HK-2 (cell line): ENCODE measurements around the gene PEAK1.

Experiments used
- DNase-seq: peaks from one replicate; pipeline ENCODE4 v3.0.0-alpha.2; 2018; ENCODE audit not compliant: unreplicated experiment

PEAK1 gene

DNA sequence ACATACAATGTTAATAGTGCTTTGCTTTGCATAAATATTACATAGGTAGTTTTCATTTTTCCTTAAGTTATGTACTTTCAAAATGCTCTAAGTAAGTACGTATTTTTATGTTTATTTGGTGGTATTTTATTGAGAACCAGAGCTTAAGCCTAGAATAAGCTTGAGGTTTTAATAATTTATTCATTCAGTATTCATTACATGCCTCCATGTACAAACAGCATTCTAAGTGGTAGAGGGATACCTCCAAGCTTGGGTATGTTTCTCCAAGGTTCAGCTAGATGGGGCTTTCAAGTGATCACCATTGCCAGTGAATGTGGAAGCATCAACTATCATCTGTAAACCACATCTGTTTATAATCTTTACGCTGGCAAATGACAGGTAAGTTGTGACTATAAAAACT, 52.3 kb downstream of the PEAK1 start:
- no peak for DNase-seq

DNA sequence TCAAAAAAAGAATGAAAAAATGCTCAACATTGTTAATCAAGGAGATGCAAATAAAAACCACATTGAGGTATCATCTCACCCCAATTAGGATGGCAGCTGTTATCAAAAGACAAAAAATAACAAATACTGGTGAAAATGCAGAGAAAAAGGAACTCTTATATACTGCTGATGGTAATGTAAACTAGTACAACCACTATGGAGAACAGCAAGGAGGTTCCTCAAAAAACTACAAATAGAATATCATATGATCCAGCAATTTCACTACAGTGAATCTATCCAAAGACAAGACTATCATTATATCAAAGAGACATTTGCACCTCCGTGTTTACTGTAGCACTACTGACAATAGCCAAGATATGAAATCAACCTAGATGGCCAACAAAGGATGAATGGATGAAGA, 58.4 kb downstream of the PEAK1 start:
- DNase-seq = no peak

DNA sequence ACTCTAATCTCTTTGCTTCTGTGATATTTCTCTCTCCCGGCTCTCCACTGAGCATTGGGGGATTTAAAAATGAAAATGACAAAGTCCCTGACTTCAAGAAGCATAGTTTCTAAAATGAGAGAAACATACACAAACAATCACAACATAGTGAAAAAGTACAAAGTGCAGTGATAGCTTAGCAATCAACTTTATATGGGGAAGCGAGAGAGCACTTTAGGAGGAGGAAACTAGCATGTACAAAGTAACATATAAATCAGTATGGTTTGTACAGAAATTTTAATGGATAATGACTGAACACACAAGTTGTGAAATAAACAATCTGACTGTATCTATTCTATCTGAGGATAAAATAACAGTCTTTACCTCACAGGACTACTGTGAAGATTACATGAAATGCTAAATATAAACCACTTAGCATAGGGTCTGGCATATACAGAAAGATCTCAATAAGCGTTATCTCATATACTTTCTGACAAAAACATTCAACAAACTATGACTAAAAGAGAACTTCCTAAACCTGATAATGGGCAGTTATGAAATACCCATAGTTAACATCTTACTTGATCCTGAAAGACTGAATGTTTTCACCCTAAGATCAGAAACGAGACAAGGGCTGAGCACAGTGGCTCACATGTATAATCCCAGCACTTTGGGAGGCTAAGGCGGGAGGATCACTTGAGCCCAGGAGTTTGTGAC, 61.2 kb downstream of the PEAK1 start:
- DNase-seq = no peak

DNA sequence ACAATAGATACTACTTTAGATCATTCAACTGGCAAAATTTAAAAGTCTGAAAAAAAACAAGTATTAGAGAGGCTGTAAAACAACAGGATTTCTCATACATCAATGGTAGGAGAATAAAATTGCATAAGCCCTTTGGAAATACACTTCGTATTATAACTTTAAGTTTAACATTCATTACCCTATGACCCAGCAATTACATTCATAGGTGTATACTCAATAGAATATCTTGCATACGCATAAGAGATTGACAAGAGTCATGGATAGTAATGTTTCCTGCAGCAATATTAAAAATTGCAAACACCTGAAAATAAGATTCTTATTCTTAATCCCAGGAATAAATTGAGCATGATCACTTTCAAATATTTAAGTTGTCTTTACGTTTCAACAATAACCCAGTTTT, 63.6 kb downstream of the PEAK1 start:
- no peak for DNase-seq

DNA sequence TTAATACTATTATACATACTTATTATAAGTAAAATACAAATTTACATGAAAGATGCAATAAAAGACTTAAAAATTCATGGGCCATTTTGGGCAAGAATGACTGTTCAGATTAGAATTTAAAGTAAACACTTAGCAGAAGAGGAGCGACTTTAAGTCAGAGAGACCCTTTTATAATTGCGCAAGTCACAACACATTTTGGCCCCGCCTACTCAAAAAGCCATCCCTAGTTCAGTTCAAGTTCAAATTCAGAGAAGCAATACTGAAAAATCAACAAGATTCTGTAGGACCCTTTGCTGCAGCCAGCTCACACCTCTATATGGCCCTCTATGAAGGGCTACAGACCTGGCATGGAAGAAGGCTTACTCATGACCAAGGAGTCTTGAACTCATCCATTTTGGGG, 64.6 kb downstream of the PEAK1 start:
- no peak for DNase-seq

GRCh38 chr15:77354063-77354462, 65.8 kb downstream of the PEAK1 start:
- no peak for DNase-seq

GRCh38 chr15:77352887-77353286, 67.0 kb downstream of the PEAK1 start:
- no peak for DNase-seq

DNA sequence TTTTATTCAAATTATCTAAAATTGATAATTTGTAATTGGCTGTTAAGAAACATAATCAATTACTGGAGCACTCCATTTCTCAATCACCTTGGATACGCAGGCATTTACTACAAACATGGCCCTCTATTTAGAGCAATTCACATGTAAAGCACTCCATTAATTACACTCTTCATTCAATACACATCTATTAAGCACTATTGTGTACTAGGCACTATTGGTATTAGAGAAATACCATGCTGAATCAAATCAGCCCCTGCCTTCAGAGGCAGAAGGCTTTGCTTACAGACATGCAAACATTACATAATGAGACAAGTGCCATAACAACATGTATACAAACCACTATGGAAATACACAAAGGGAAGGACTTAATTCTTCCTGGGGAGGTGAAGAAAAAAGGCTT, 69.1 kb downstream of the PEAK1 start:
- DNase-seq = no peak

- DNase-seq = no peak
These were observed 70.2 kb downstream of the PEAK1 start for GRCh38 chr15:77349666-77350065.

DNA sequence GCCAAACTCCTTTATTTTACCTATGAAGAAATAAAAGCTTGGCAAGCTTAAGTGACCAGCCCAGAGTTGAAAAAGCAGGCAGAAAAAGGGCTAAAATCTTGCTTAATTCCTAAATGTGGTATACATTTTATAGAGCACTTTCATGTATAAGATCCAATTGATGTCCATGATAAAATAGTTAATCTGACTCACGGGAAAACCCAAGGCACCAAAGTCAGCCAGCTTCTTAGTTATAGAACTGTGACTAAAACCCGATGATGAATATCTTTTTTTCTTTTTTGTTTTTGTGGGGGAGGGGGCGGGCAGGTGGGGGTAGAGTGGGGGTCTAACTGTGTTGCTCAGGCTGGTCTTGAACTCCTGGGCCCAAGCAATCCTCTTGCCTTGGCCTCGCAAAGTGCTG, 71.4 kb downstream of the PEAK1 start:
- no peak for DNase-seq

- DNase-seq = no peak
These were observed 72.7 kb downstream of the PEAK1 start for GRCh38 chr15:77347197-77347596.

GRCh38 chr15:77346245-77347036, 73.5 kb downstream of the PEAK1 start:
- no peak for DNase-seq

DNA sequence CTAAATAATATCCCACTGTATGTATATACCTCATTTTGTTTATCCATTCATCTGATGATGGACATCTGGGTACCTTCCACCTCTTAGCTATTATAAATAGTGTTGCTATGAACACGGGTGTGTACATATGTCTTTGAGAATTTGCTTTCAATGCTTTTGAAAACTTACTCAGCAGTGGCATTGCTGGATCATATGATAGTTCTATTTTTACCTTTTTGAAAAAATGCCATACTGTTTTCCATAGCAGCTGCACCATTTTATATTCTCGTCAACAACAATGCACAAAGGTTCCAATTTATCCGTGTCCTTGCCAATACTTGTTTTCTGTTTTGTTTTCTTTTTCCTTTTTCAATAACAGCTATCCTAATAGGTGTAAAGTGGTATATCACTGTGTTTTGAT, 77.1 kb downstream of the PEAK1 start:
- no peak for DNase-seq

GRCh38 chr15:77340245-77340644, 79.7 kb downstream of the PEAK1 start:
- DNase-seq = no peak

DNA sequence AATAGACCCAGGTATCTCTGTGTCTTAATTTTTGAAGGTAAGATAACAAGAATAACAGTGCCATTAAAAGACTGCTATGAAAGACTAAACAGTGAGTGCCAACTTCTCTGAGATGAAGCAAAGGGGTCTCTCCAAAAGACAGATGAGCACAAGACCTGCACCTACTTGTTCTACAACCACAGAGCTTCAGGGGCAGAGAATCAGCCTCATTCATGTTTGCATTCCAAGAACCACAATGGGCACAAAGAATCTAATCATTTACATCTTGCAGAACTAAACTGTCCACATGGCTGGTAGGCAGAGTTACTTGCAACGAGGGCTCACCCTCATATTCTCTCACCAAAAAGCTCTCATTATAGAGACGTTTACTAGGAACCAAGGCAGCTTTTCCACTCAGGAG, 83.9 kb downstream of the PEAK1 start:
- no peak for DNase-seq

DNA sequence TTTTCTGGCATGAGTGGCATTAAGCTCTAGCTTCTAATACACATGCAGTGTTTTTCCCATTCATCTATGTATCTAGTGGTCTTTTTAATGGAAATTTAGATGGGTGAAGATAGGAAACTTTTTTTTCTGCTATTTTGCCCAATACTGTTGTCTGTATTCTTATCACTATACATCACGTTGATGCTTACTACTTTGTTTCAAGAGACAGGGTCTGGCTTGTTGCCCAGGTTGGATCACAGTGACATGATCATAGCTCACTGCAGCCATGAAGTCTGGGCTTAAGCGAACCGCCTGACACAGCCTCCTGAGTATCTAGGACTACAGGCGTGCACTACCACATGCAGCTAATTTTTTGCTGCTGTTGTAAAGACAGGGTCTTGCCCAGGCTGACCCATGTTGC, 84.6 kb downstream of the PEAK1 start:
- no peak for DNase-seq

DNA sequence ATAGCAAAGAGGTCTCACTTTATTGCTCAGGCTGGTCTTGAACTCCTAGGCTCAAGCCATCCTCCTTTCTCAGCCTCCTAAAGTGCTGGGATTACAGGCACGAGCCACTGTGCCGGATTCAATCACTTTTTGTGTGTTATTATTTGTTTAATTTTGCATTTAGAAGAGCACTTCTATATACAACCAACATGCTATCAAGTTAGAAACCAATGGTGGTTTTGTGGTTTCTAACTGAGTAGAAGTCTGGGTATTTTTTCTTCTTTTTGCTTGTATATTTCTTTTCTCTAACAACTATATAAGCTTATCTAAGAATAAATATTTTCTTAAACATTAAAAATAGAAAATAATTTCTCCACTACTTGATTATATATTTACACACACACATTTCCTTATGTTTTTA, 86.7 kb downstream of the PEAK1 start:
- no peak for DNase-seq

- DNase-seq = no peak
These were observed 90.7 kb downstream of the PEAK1 start for GRCh38 chr15:77329202-77329601.

- no peak for DNase-seq
These were observed 91.9 kb downstream of the PEAK1 start for GRCh38 chr15:77327844-77328529.

DNA sequence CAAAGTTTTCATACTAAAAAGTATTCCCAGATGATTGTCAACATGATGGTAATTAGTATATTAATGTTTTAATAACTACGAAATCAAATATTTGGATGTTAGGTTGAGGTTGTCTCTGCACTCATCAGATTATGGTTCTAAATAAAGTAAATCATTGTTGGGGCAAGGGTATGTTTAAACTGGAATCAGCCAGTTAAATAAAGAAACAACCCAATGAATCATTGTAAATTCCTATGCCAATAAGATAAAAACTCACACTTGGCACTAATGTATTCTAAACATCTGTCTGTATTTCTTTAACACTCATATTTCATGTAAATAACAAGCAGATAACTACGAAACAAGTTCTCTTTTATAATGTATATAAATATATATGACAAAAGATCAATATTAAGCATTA, 92.7 kb downstream of the PEAK1 start:
- no peak for DNase-seq

GRCh38 chr15:77326366-77326765, 93.5 kb downstream of the PEAK1 start:
- no peak for DNase-seq

- no peak for DNase-seq
These were observed 107.4 kb downstream of the PEAK1 start for GRCh38 chr15:77312523-77312922.
